ENCODE measurements around the gene UBR4.

UBR4 gene

GRCh38 chr1:19208710-19209438, 1.2 kb downstream of the UBR4 start:
- H3K27me3 Mint-ChIP-seq (ENCODE audit: low read depth) = no peaks in the 10 kb centered on the region
- peaks cover 27% of the 10 kb centered on the region for H3K36me3 Mint-ChIP-seq (ENCODE audit: low read depth)
- peaks cover 66% of the 10 kb centered on the region for H3K4me1 Mint-ChIP-seq (ENCODE audit: low read depth)
- H3K27ac Mint-ChIP-seq = peak overlapping the region; percentile 97
- no peak for DNase-seq (ENCODE audit: low spot score)
- H3K9me3 Mint-ChIP-seq = no peaks in the 10 kb centered on the region
- peak overlapping the region; percentile 96 for H3K4me3 Mint-ChIP-seq

- no peak for DNase-seq (ENCODE audit: low spot score)
- no peak overlapping the region for H3K27ac Mint-ChIP-seq
- H3K4me1 Mint-ChIP-seq (ENCODE audit: low read depth) = peaks cover 64% of the 10 kb centered on the region
- H3K4me3 Mint-ChIP-seq = peak overlapping the region; percentile 2
- no peaks in the 10 kb centered on the region for H3K27me3 Mint-ChIP-seq (ENCODE audit: low read depth)
- H3K36me3 Mint-ChIP-seq (ENCODE audit: low read depth) = peaks cover 15% of the 10 kb centered on the region
- H3K9me3 Mint-ChIP-seq = no peaks in the 10 kb centered on the region
Observed at GRCh38 chr1:19206947-19207346, 3.1 kb downstream of the UBR4 start.

GRCh38 chr1:19205845-19206244, 4.2 kb downstream of the UBR4 start:
- H3K4me3 Mint-ChIP-seq = peak overlapping the region; percentile 2
- peaks cover 16% of the 10 kb centered on the region for H3K36me3 Mint-ChIP-seq (ENCODE audit: low read depth)
- no peaks in the 10 kb centered on the region for H3K9me3 Mint-ChIP-seq
- DNase-seq (ENCODE audit: low spot score) = no peak
- H3K27me3 Mint-ChIP-seq (ENCODE audit: low read depth) = no peaks in the 10 kb centered on the region
- peak overlapping the region; percentile 22 for H3K27ac Mint-ChIP-seq
- peaks cover 57% of the 10 kb centered on the region for H3K4me1 Mint-ChIP-seq (ENCODE audit: low read depth)

- Mint-ChIP-seq H3K4me1 (ENCODE audit: low read depth) (peaks cover 56% of the 10 kb centered on the region), H3K9me3 (no peaks in the 10 kb centered on the region), H3K36me3 (ENCODE audit: low read depth) (peaks cover 16% of the 10 kb centered on the region), H3K27me3 (ENCODE audit: low read depth) (no peaks in the 10 kb centered on the region), H3K4me3 (peak overlapping the region; percentile 2), H3K27ac (peak overlapping the region; percentile 22)
- DNase-seq (ENCODE audit: low spot score) = no peak
Observed at GRCh38 chr1:19205403-19205802, 4.7 kb downstream of the UBR4 start.

GRCh38 chr1:19204446-19205266, 5.4 kb downstream of the UBR4 start:
- no peak for DNase-seq (ENCODE audit: low spot score)
- Mint-ChIP-seq H3K9me3 (no peaks in the 10 kb centered on the region), H3K36me3 (ENCODE audit: low read depth) (peaks cover 14% of the 10 kb centered on the region), H3K27ac (peak overlapping the region; percentile 22), H3K4me3 (peak overlapping the region; percentile 5), H3K27me3 (ENCODE audit: low read depth) (no peaks in the 10 kb centered on the region), H3K4me1 (ENCODE audit: low read depth) (peaks cover 56% of the 10 kb centered on the region)

- Mint-ChIP-seq H3K27ac (no peak overlapping the region), H3K27me3 (ENCODE audit: low read depth) (no peaks in the 10 kb centered on the region), H3K4me1 (ENCODE audit: low read depth) (peaks cover 48% of the 10 kb centered on the region), H3K4me3 (no peak overlapping the region), H3K36me3 (ENCODE audit: low read depth) (peaks cover 20% of the 10 kb centered on the region), H3K9me3 (no peaks in the 10 kb centered on the region)
- DNase-seq (ENCODE audit: low spot score) = no peak
Observed at GRCh38 chr1:19203440-19203839, 6.6 kb downstream of the UBR4 start.

GRCh38 chr1:19202396-19202795, 7.7 kb downstream of the UBR4 start:
- no peaks in the 10 kb centered on the region for H3K9me3 Mint-ChIP-seq
- no peak for DNase-seq (ENCODE audit: low spot score)
- no peak overlapping the region for H3K27ac Mint-ChIP-seq
- H3K4me3 Mint-ChIP-seq = no peak overlapping the region
- H3K36me3 Mint-ChIP-seq (ENCODE audit: low read depth) = peaks cover 28% of the 10 kb centered on the region
- peaks cover 42% of the 10 kb centered on the region for H3K4me1 Mint-ChIP-seq (ENCODE audit: low read depth)
- no peaks in the 10 kb centered on the region for H3K27me3 Mint-ChIP-seq (ENCODE audit: low read depth)

- Mint-ChIP-seq H3K4me3 (no peak overlapping the region), H3K36me3 (ENCODE audit: low read depth) (peaks cover 41% of the 10 kb centered on the region), H3K27ac (no peak overlapping the region), H3K4me1 (ENCODE audit: low read depth) (peaks cover 26% of the 10 kb centered on the region), H3K27me3 (ENCODE audit: low read depth) (no peaks in the 10 kb centered on the region), H3K9me3 (no peaks in the 10 kb centered on the region)
- DNase-seq (ENCODE audit: low spot score) = no peak
Observed at GRCh38 chr1:19199969-19200604, 10.0 kb downstream of the UBR4 start.

- peaks cover 41% of the 10 kb centered on the region for H3K36me3 Mint-ChIP-seq (ENCODE audit: low read depth)
- no peak overlapping the region for H3K27ac Mint-ChIP-seq
- no peak overlapping the region for H3K4me3 Mint-ChIP-seq
- H3K27me3 Mint-ChIP-seq (ENCODE audit: low read depth) = no peaks in the 10 kb centered on the region
- H3K9me3 Mint-ChIP-seq = no peaks in the 10 kb centered on the region
- DNase-seq (ENCODE audit: low spot score) = no peak
- peaks cover 19% of the 10 kb centered on the region for H3K4me1 Mint-ChIP-seq (ENCODE audit: low read depth)
Observed at GRCh38 chr1:19199329-19199968, 10.6 kb downstream of the UBR4 start.

- no peak for DNase-seq (ENCODE audit: low spot score)
- no peaks in the 10 kb centered on the region for H3K9me3 Mint-ChIP-seq
- no peak overlapping the region for H3K27ac Mint-ChIP-seq
- H3K36me3 Mint-ChIP-seq (ENCODE audit: low read depth) = peaks cover 44% of the 10 kb centered on the region
- no peaks in the 10 kb centered on the region for H3K27me3 Mint-ChIP-seq (ENCODE audit: low read depth)
- H3K4me1 Mint-ChIP-seq (ENCODE audit: low read depth) = peaks cover 17% of the 10 kb centered on the region
- H3K4me3 Mint-ChIP-seq = no peak overlapping the region
Observed at GRCh38 chr1:19198820-19199219, 11.2 kb downstream of the UBR4 start.

- Mint-ChIP-seq H3K4me3 (no peak overlapping the region), H3K36me3 (ENCODE audit: low read depth) (peaks cover 53% of the 10 kb centered on the region), H3K27me3 (ENCODE audit: low read depth) (no peaks in the 10 kb centered on the region), H3K27ac (no peak overlapping the region), H3K9me3 (no peaks in the 10 kb centered on the region), H3K4me1 (ENCODE audit: low read depth) (peaks cover 11% of the 10 kb centered on the region)
- DNase-seq (ENCODE audit: low spot score) = no peak
Observed at GRCh38 chr1:19197845-19198244, 12.2 kb downstream of the UBR4 start.

- Mint-ChIP-seq H3K9me3 (no peaks in the 10 kb centered on the region), H3K27me3 (ENCODE audit: low read depth) (no peaks in the 10 kb centered on the region), H3K36me3 (ENCODE audit: low read depth) (peaks cover 62% of the 10 kb centered on the region), H3K27ac (no peak overlapping the region), H3K4me3 (no peak overlapping the region), H3K4me1 (ENCODE audit: low read depth) (no peaks in the 10 kb centered on the region)
- DNase-seq (ENCODE audit: low spot score) = no peak
Observed at GRCh38 chr1:19196331-19196730, 13.7 kb downstream of the UBR4 start.

GRCh38 chr1:19193004-19193403, 17.1 kb downstream of the UBR4 start:
- Mint-ChIP-seq H3K4me1 (ENCODE audit: low read depth) (no peaks in the 10 kb centered on the region), H3K27me3 (ENCODE audit: low read depth) (no peaks in the 10 kb centered on the region), H3K36me3 (ENCODE audit: low read depth) (peaks cover 72% of the 10 kb centered on the region), H3K9me3 (no peaks in the 10 kb centered on the region), H3K27ac (no peak overlapping the region), H3K4me3 (no peak overlapping the region)
- no peak for DNase-seq (ENCODE audit: low spot score)

GRCh38 chr1:19191811-19192210, 18.3 kb downstream of the UBR4 start:
- DNase-seq (ENCODE audit: low spot score) = no peak
- Mint-ChIP-seq H3K27ac (no peak overlapping the region), H3K4me1 (ENCODE audit: low read depth) (peaks cover 2% of the 10 kb centered on the region), H3K27me3 (ENCODE audit: low read depth) (no peaks in the 10 kb centered on the region), H3K36me3 (ENCODE audit: low read depth) (peaks cover 64% of the 10 kb centered on the region), H3K9me3 (no peaks in the 10 kb centered on the region), H3K4me3 (no peak overlapping the region)

Measured in T-helper 2 cell treated with Interferon-gamma antibody and Interleukin-4, amounts not matched to agents 5 μg/mL and 100 μg/mL, for 36 hours (primary cell).